WI38 (cell line): ENCODE results near the gene INPP5D.

Experiments used
- H3K4me3 ChIP-seq: 2 replicates; pipeline ENCODE4 v1.5.1; 2011; ENCODE audit warnings: low read depth, mild to moderate bottlenecking, control low read depth, low read length
- TF ChIP-seq, protein P1 (sequence below): IDR thresholded peaks from 2 replicates; pipeline ENCODE4 v1.5.1; 2012; ENCODE audit warnings: low read depth, mild to moderate bottlenecking, control low read depth, low read length

INPP5D gene

DNA sequence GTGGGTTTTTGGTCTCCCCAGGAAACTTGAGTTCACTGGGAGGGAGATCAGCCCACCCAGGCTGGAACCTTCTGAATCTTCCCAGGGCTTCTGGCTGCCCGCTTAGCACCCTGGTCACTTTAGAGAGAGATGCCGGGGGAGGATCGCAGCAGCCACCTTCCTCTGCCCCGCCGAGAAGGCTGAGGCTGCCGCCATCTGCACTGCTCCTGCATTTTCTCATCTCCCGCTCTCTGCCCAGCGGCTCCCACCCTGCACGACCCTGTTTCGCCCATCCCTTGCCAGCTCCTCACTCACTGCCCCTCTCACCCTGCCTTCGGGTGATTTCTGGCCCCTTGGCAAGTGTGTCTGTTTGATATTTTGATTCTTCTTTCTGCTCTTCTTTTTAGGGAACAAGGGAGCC is 108.8 kb downstream of the INPP5D start:
- TF ChIP-seq, protein P1, sequence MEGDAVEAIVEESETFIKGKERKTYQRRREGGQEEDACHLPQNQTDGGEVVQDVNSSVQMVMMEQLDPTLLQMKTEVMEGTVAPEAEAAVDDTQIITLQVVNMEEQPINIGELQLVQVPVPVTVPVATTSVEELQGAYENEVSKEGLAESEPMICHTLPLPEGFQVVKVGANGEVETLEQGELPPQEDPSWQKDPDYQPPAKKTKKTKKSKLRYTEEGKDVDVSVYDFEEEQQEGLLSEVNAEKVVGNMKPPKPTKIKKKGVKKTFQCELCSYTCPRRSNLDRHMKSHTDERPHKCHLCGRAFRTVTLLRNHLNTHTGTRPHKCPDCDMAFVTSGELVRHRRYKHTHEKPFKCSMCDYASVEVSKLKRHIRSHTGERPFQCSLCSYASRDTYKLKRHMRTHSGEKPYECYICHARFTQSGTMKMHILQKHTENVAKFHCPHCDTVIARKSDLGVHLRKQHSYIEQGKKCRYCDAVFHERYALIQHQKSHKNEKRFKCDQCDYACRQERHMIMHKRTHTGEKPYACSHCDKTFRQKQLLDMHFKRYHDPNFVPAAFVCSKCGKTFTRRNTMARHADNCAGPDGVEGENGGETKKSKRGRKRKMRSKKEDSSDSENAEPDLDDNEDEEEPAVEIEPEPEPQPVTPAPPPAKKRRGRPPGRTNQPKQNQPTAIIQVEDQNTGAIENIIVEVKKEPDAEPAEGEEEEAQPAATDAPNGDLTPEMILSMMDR, result no peak
- H3K4me3 ChIP-seq, result no peak overlapping the region

DNA sequence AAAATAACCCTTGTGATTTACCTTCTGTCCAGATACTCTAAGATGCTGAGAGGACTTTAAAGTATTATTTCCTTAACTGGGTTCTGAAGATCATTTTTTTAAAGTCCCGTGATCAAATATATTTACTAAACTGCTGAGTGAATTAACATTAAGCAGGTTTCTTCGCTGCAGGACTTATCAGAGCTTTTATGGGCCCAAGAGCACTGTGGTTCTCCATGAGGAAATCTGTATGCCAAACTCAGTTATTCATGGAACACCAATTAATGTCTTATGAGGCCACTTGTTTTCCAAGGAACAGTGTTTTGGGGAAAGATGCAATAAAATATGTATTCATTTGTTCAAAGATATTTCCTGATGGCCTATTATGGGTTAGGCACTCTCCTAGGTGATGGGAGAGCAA is 111.2 kb downstream of the INPP5D start:
- H3K4me3 ChIP-seq, result no peak overlapping the region
- TF ChIP-seq, protein P1, result no peak

DNA sequence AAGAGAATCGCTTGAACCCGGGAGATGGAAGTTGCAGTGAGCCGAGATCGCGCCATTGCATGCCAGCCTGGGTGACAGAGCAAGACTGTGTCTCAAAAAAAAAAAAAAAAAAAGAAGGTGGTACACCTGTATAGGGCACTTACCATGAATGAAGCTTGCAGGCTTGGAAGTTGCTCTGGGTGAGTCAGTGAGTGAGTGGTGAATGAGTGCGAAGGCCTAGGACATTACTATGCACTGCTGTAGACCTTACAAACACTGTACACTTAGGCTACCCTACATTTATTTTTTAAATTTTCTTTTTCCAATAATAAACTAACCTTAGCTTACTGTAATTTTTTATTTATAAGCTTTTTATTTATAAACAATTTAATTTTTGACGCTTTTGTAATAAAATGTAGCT is 113.0 kb downstream of the INPP5D start:
- TF ChIP-seq, protein P1, result no peak
- H3K4me3 ChIP-seq, result no peak overlapping the region

DNA sequence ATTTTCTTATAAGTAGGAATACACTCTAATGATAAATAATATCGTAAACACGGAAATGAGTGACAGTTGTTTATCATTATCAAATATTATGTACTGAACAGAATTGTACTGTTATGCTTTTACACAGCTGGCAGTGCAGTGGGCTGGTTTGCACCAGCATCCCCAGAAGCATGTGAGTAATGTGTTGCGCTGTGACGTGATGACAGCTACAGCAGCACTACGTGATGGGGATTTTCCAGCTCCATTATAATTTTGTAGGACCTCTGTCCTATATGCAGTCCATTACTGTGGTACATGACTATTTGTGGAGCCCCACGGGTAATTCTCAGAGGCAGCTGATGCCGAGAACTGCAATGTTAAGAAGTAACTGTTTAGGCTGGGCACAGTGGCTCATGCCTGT is 114.0 kb downstream of the INPP5D start:
- H3K4me3 ChIP-seq, result no peak overlapping the region
- TF ChIP-seq, protein P1, result no peak

DNA sequence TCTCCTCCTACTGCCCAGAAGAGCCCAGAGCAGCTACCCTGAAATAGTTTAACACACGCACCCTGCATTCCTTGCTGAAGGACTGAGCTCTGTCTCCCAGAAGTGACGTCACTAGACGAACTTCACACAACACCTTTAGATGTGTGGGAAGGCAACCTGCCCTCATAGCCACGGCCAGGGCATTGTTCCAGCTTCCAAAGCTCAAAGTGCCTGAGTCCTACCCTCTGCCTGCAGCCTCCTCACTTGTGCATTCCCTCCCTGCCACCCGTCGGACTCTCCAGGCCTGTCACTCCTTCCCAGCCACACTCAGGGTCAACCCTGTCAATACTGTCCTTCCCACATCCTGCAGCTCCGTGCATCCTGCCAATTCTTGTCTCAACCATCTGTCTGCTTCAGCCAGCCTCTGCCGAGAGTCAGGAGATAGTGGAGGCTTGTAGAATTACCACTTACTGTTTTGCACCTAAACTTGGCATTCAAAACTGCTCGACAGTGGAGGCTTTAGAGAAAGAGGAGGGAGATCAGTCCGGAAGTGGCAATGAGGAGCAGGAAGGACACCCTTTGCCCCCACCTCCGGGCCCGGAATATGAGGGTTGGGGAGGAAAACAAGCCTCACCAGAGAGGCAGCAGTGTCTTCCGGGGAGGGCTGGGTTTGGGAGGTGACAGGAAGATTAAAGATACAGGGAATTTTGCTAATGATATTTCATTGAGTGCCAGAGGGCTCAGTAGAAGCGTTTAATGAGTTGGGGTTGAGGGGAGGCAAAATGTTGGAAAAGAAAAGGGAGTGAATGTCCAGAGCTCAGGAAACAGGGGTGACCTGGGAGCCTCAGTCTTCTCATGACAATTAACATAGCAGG is 119.1 kb downstream of the INPP5D start:
- H3K4me3 ChIP-seq, result no peak overlapping the region
- TF ChIP-seq, protein P1, result no peak

GRCh38 chr2:233179848-233180366 is 119.8 kb downstream of the INPP5D start:
- no peak overlapping the region for H3K4me3 ChIP-seq
- TF ChIP-seq, protein P1, result no peak

DNA sequence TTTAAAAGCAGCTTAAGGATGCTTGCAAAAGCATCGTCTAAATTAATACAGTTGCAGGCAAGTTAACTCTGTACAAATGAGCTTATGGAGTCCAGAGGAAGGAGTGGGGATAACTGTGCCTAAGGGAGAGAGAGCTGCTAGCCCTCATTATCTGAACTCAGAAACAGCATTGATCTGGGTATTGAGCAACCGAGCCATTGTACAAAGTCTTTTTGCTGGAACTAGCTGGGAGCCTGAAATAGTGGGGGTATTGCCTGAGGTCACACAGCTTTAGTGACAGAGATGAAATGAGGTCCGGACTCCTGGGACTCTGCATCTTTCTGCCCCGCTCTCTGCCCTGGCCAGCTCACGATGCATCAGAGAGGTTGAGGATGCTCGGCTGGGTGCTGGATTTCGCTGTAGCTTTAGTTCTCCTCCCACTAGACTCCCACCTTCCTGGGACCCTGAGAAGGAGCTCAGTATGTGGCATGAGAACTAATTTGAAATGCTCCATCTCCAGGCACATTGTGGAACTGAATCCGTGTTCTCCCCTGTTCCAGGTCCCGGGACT is 123.8 kb downstream of the INPP5D start:
- TF ChIP-seq, protein P1, result no peak
- no peak overlapping the region for H3K4me3 ChIP-seq
